ENCODE results near the gene ZNF502. TPM values are rescaled to one million over a fixed set of nuclear protein-coding genes. Genes with fewer than 3 reads are reported as not detected.

The ZNF502 gene
- total RNA-seq, 1 experiment from 2014 or later, result 2.4 TPM

GRCh38 chr3:44685128-44685800, 27.2 kb upstream of the ZNF502 start:
- BruUV-seq (replicated peaks), result no TSS peak
- H3K27ac Mint-ChIP-seq (ENCODE audit: low read depth, unreplicated experiment), result no peak overlapping the region
- H3K27me3 Mint-ChIP-seq (ENCODE audit: insufficient read depth, unreplicated experiment), result no peaks in the 10 kb centered on the region
- no peak for DNase-seq (ENCODE audit: unreplicated experiment)
- no peak for TF ChIP-seq CTCF (IDR thresholded peaks at IDR 0.05; ENCODE audit: unreplicated experiment)
- ChIA-PET CTCF (interaction anchor here (0.7 kb wide), 1 partner anchor 100 kb away, joined by 3 read pairs; no protein-coding TSS in a partner anchor), POLR2A (no interaction called here)
- H3K4me3 Mint-ChIP-seq (ENCODE audit: unreplicated experiment), result no peak overlapping the region
- H3K9me3 Mint-ChIP-seq (ENCODE audit: unreplicated experiment), result peaks cover 21% of the 10 kb centered on the region
- intact Hi-C loops (cut with micrococcal nuclease), result no loop called here
- H3K36me3 Mint-ChIP-seq (ENCODE audit: insufficient read depth, unreplicated experiment), result no peaks in the 10 kb centered on the region
- H3K4me1 Mint-ChIP-seq (ENCODE audit: insufficient read depth, unreplicated experiment), result no peaks in the 10 kb centered on the region

GRCh38 chr3:44687898-44688297, 24.6 kb upstream of the ZNF502 start:
- CTCF ChIA-PET, result no interaction called here
- POLR2A ChIA-PET, result no interaction called here
- Mint-ChIP-seq H3K4me3 (ENCODE audit: unreplicated experiment) (no peak overlapping the region), H3K27ac (ENCODE audit: low read depth, unreplicated experiment) (no peak overlapping the region), H3K36me3 (ENCODE audit: insufficient read depth, unreplicated experiment) (no peaks in the 10 kb centered on the region), H3K4me1 (ENCODE audit: insufficient read depth, unreplicated experiment) (no peaks in the 10 kb centered on the region), H3K9me3 (ENCODE audit: unreplicated experiment) (peaks cover 21% of the 10 kb centered on the region), H3K27me3 (ENCODE audit: insufficient read depth, unreplicated experiment) (no peaks in the 10 kb centered on the region)
- intact Hi-C loops (cut with micrococcal nuclease), result no loop called here
- no TSS peak for BruUV-seq (replicated peaks)
- no peak for TF ChIP-seq CTCF (IDR thresholded peaks at IDR 0.05; ENCODE audit: unreplicated experiment)
- no peak for DNase-seq (ENCODE audit: unreplicated experiment)

GRCh38 chr3:44721231-44722102, 9.0 kb downstream of the ZNF502 start:
- Mint-ChIP-seq H3K36me3 (ENCODE audit: insufficient read depth, unreplicated experiment) (peaks cover 28% of the 10 kb centered on the region), H3K27ac (ENCODE audit: low read depth, unreplicated experiment) (no peak overlapping the region), H3K9me3 (ENCODE audit: unreplicated experiment) (peaks cover 45% of the 10 kb centered on the region), H3K27me3 (ENCODE audit: insufficient read depth, unreplicated experiment) (no peaks in the 10 kb centered on the region), H3K4me1 (ENCODE audit: insufficient read depth, unreplicated experiment) (no peaks in the 10 kb centered on the region), H3K4me3 (ENCODE audit: unreplicated experiment) (no peak overlapping the region)
- ChIA-PET POLR2A (no interaction called here), CTCF (no interaction called here)
- TF ChIP-seq CTCF (IDR thresholded peaks at IDR 0.05; ENCODE audit: unreplicated experiment), result no peak
- intact Hi-C loops (cut with micrococcal nuclease), result no loop called here
- peak; percentile 7 for DNase-seq (ENCODE audit: unreplicated experiment)
- no TSS peak for BruUV-seq (replicated peaks)

GRCh38 chr3:44722103-44722401, 9.6 kb downstream of the ZNF502 start:
- no peaks in the 10 kb centered on the region for H3K27me3 Mint-ChIP-seq (ENCODE audit: insufficient read depth, unreplicated experiment)
- peaks cover 45% of the 10 kb centered on the region for H3K9me3 Mint-ChIP-seq (ENCODE audit: unreplicated experiment)
- no peaks in the 10 kb centered on the region for H3K4me1 Mint-ChIP-seq (ENCODE audit: insufficient read depth, unreplicated experiment)
- TF ChIP-seq CTCF (IDR thresholded peaks at IDR 0.05; ENCODE audit: unreplicated experiment), result no peak
- peaks cover 28% of the 10 kb centered on the region for H3K36me3 Mint-ChIP-seq (ENCODE audit: insufficient read depth, unreplicated experiment)
- H3K4me3 Mint-ChIP-seq (ENCODE audit: unreplicated experiment), result no peak overlapping the region
- intact Hi-C loops (cut with micrococcal nuclease), result no loop called here
- BruUV-seq (replicated peaks), result no TSS peak
- no peak for DNase-seq (ENCODE audit: unreplicated experiment)
- ChIA-PET POLR2A (no interaction called here), CTCF (no interaction called here)
- H3K27ac Mint-ChIP-seq (ENCODE audit: low read depth, unreplicated experiment), result no peak overlapping the region

Data from MCF 10A (cell line).